Right renal pelvis (tissue), 4 donors: Measurements from ENCODE around the gene FMNL2. TPM values are rescaled to one million over a fixed set of nuclear protein-coding genes. Genes with fewer than 3 reads are reported as not detected.

Experiments used
- DNase-seq, 4 donors: peaks; one replicate each; pipeline ENCODE4 v3.0.0-alpha.2; 2013; ENCODE audit warnings: low read depth in 4 of 4, low spot score in 3 of 4, missing footprints in 1 of 4
- polyA plus RNA-seq, 4 donors: library from polyadenylated mRNA; unstranded; fragments of 120-200 nt; gene quantifications; one replicate each; pipeline ENCODE4 v1.2.1, GENCODE V29; 2013; ENCODE audit not compliant: insufficient read length in 4 of 4

The FMNL2 gene
- polyA plus RNA-seq, 4 donors, result 87.8 to 108 (median 103) TPM

DNA sequence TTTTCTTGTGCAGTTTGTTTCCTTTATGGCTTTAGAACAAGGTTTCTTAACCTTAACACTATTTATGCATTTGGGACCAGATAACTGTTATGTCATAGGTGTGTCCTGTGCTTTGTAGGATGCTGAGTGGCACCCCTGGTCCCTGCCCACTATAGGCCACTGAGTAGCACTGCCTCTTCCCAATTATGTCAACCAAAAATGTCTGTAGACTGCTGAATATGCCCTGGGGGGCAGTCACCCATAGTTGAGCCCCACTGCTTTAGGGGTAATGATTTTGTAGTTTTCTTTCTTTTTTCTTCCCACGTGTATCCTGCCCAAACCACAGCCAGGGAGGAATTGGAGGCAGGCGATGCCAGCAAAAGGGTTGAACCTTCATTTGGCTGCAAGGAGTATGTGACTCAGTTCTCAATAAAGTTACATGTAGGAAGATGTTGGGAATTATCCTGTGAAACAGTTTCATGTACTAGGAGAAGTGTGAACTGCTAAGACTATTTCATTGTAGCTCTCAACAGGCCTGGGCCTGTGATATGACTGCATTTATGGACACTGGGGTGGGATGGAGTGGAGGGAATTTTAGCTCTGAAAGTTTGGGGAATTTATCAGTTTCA is 65.7 kb downstream of the FMNL2 start:
- DNase-seq, result no peak

- no peak for DNase-seq
Observed at GRCh38 chr2:152402780-152403759, 68.1 kb downstream of the FMNL2 start.

GRCh38 chr2:152405206-152406118 is 70.5 kb downstream of the FMNL2 start:
- no peak for DNase-seq

DNA sequence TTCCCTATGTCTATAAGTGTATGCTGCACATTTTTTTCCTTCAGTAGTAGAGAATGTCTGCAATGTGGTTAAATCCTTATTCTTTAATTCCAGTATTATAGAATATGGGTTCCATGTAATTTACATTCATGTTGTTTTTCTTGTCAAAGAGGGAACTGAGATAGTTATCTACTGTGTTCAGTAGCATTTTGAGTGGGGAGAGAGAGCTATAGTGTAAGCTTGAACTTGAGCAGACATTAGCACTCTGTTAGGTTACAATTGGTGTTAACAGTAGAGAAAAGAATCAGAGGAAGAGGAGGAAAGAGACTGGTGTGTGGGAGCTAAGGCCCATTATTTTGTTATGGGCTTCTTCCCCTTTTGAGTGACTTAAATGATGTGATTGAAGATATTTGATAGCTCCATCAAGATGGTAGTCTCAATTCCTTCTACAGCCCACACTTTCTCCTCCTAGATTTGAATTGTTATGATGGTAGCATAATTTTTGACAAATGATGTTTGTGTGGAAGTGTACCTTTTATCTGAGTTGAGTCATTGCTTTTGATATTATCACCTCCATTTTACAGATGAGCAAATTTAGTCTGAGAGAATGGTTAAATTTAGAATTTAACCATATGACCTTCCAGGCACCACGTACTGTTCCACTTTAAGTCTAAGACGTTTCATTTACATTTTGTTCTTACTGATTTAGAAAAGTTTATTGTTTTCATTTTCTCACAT is 71.3 kb downstream of the FMNL2 start:
- DNase-seq, result no peak

- no peak for DNase-seq
Observed at GRCh38 chr2:152406836-152407161, 71.8 kb downstream of the FMNL2 start.

- peak in 1 of 4 donors; percentile 40 for DNase-seq
Observed at GRCh38 chr2:152407204-152407721, 72.3 kb downstream of the FMNL2 start.

- no peak for DNase-seq
Observed at GRCh38 chr2:152407806-152408205, 72.8 kb downstream of the FMNL2 start.

GRCh38 chr2:152408254-152408653 is 73.3 kb downstream of the FMNL2 start:
- no peak for DNase-seq

GRCh38 chr2:152409386-152410164 is 74.6 kb downstream of the FMNL2 start:
- no peak for DNase-seq

DNA sequence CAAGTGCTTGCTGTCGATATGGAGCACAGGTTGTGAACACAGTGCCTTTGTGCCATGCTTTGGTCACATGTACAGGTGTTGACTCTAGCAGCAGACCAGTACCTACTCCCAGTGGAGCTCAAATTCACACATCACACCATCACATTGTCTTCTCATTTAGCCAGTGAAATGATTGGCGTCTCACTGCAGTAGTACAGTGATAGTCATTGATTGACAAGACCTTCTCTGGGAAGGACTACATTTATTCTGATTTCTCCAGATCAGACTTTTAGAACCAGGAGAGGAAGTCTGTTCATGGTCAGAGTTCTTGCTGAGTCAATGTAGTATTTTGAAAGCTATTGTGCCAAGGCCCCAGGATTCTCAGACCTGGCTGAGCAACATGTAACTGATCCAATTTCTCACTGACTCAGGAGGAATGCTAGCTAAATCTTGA is 75.2 kb downstream of the FMNL2 start:
- no peak for DNase-seq

DNA sequence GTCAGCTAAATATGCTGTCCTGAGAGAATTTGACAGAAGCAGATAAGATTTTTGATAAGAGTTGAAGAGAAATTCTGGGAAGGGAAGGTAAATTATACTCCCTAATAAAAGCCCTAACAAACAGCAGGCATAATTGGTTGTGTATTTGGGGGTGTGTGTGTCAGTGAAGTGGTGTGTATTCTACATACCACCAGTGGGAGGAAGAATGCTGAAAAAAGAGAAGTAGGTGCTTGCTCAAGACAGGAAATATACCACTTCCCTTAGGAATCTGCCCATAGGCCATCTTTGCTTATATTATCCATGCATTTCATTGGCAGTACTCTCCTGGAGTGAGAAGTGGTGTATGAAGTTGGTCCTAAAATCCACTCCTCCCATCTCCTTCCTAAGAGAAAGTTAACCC is 76.2 kb downstream of the FMNL2 start:
- no peak for DNase-seq

- no peak for DNase-seq
Observed at GRCh38 chr2:152413228-152414030, 78.5 kb downstream of the FMNL2 start.

DNA sequence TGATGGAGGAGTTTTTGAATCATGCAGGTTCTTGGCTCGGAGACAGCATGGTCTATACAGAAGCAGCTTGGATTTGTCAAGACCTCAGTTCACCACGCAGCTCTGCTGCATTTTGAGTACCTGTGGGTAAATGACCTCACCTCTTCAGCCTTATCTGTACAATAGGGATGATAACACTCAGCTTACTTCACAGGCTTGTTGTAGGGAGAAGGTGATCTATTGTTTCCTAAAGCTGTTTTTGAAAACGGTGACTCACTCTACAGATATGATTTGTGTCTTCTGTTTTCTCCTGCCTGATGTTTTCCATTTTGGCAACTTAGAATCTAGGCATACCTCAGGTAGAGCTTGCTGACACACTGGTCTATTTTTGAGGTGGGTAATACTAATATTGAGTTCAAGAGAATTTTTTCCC is 80.3 kb downstream of the FMNL2 start:
- no peak for DNase-seq

GRCh38 chr2:152415796-152416195 is 80.8 kb downstream of the FMNL2 start:
- DNase-seq, result no peak

DNA sequence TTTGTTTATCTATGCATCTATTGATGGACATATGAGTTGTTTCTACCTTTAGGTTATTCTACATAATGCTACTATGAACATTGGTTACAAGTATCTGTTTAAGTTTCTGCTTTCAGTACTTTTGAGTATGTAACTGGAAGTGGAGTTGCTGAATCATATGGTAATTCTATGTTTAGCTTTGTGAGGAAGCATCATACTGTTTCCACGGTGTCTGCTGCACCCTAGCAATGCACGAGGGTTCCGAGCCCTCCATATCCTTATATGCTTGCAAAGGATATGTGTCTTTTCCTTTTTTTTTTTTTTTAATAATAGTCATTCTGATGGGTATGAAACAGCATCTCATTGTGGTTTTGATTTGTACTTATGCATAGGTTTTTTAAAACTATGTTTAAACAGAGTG is 83.7 kb downstream of the FMNL2 start:
- DNase-seq, result no peak

DNA sequence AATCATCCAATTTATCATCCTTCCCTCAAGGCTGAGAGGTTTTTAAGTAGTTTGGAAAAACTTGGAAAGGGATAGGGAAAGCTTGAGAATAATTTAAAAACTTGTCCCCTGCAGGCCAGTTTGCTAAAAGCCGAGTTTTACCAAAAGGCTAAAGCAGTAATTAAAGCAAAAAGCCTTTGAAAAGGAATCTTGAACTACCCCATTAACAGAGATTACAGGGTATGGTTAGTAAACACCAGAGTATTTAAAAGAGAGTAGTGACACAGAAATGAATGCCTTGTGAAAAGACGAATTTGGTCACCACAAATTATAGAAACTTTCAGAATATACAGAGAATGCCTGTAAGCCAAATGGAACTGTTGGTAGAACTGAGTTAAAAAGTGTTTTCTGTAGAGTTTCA is 85.0 kb downstream of the FMNL2 start:
- no peak for DNase-seq

- DNase-seq, result no peak
Observed at GRCh38 chr2:152420363-152420762, 85.4 kb downstream of the FMNL2 start.

- no peak for DNase-seq
Observed at GRCh38 chr2:152420936-152421335, 86.0 kb downstream of the FMNL2 start.
